T-helper 17 cell (primary cell): ENCODE results near the gene PHAX. TPM values are rescaled to one million over a fixed set of nuclear protein-coding genes. Genes with fewer than 3 reads are reported as not detected.
"Not testable (repeated sequence)": the region's sequence is repeated elsewhere in the genome, so short reads cannot be mapped to it uniquely, and the experiment has no call there.

ENCODE experiments used
- ATAC-seq: fragments of 150-1000 bp; cut with Tn5 transposase; 2 replicates; pipeline ENCODE4 v1.10.0; 2021; ENCODE audit warnings: mild to moderate bottlenecking, moderate library complexity
- DNase-seq, 3 donors: peaks; one replicate each; pipeline versions ENCODE4 v3.0.0 to v3.0.0-alpha.2; 2020 to 2021
- H3K9me3 ChIP-seq: one replicate; pipeline ENCODE4 v1.7.0; 2013; ENCODE audit warnings: low read length, mild to moderate bottlenecking; ENCODE audit not compliant: control insufficient read depth, poor library complexity, severe bottlenecking
- H3K27ac Mint-ChIP-seq: one replicate; pipeline ENCODE4 v1.8.0; 2022; ENCODE audit warnings: mild to moderate bottlenecking, moderate library complexity, mixed read lengths
- H3K27me3 Mint-ChIP-seq: one replicate; pipeline ENCODE4 v1.8.0; 2022; ENCODE audit warnings: mixed read lengths
- H3K36me3 Mint-ChIP-seq: one replicate; pipeline ENCODE4 v1.8.0; 2022; ENCODE audit warnings: low read depth, mixed read lengths
- H3K4me1 Mint-ChIP-seq: one replicate; pipeline ENCODE4 v1.8.0; 2022; ENCODE audit warnings: mild to moderate bottlenecking, mixed read lengths
- H3K4me3 Mint-ChIP-seq: one replicate; pipeline ENCODE4 v1.8.0; 2022; ENCODE audit warnings: mild to moderate bottlenecking, moderate library complexity, mixed read lengths
- total RNA-seq, 4 donors: library from RNA in 2 of 4; stranded (reverse) in 2 of 4; gene quantifications; one replicate each; pipeline ENCODE4 v1.2.3 and lab custom pipeline; 2022 to 2026

PHAX gene
- total RNA-seq, 2 donors from 2014 or later, result 20.8 to 26.4 TPM

DNA sequence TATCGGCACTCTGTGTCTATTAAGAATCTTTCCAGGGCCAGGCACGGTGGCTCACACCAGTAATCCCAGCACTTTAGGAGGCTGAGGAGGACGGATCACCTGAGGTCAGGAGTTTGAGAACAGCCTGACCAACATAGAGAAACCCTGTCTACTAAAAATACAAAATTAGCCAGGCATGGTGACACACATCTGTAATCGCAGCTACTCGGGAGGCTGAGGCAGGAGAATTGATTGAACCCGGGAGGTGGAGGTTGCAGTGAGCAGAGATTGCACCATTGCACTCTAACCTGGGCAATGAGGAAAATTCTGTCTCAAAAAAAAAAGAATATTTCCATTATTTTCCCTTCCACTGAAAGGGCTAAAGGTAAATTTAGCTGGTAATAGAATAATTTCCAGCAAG, 49.0 kb downstream of the PHAX start:
- H3K27ac Mint-ChIP-seq, H3K36me3 Mint-ChIP-seq, ATAC-seq, H3K9me3 ChIP-seq, H3K4me1 Mint-ChIP-seq, H3K4me3 Mint-ChIP-seq, DNase-seq: not testable (repeated sequence)
- H3K27me3 Mint-ChIP-seq, result peaks cover 23% of the 10 kb centered on the region

DNA sequence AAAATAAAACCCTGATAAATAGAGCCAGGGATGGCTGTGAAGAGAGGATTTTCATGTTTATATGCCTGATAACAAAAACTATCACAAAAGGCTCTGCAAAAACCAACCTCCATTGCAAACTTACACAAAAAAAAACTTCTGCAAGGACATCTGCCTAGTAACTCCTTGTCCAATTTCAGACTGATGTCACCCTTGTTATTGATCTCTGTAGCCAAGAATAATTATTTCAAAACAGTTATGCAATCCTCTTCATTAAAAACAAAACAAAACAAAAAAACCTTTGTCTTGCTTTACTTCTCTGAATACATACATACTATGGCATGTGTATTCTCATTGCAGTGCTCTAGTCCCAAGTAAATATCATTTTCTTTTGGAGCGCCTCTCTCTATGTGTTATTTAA, 49.7 kb downstream of the PHAX start:
- H3K9me3 ChIP-seq, result no peaks in the 10 kb centered on the region
- Mint-ChIP-seq H3K4me3 (no peak overlapping the region), H3K4me1 (no peaks in the 10 kb centered on the region), H3K36me3 (no peaks in the 10 kb centered on the region), H3K27me3 (peaks cover 27% of the 10 kb centered on the region), H3K27ac (no peak overlapping the region)
- DNase-seq (no peak), ATAC-seq (no peak)

DNA sequence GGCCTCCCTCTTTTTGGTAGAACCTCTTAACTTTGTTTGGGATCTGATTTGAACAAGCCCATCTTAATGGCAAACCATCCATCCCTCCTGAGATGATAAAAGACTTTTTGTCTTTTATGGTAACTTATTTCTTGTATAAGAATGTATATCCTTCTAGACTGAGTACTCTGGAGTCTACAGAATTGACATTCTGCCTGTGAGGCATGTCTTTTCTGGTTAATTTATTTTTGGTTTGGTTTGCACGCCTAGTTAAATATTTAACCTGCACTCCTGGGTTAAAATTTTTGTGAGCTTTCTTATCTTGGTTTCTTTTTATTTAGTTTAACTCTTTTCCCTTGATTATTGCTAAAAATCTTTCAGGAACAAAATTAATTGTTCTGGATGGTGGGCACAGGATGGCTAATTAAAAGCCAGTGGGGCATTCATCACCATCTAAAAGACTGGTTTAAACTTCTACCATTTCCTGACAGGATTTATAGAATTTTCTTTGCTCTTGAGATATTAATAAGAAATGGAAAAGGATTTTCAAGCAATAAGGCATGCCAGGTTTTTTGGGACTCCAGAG, 50.3 kb downstream of the PHAX start:
- H3K27me3 Mint-ChIP-seq, result peaks cover 27% of the 10 kb centered on the region

DNA sequence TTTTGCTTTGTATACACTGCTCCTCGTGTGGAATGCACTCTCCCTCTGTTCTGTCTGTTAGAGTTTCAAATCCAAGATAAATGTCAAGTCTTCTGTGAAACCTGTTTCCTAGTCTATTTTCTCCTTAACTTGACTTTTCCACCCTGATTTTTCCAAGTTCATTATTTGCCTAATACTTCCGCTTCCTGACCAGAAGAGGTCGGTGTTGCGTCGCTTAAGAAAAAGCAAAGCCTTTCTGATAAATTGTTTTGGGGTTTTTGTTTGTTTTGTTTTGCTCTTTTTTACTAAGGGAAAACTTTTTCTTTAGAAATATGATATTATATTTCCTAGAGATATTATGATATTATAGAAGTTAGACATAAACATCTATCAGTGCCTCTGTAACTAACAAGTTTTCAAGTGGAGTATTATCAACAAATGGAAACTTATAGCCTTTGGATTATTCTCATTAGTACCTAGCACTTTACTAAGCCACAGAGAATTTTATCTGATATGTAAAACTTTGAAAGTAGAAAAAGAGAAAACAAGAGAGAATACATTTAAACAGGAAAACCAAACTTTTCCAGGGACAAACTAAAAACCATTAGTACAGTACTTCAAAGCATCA, 55.8 kb downstream of the PHAX start:
- ATAC-seq (no peak), DNase-seq (no peak)
- no peaks in the 10 kb centered on the region for H3K9me3 ChIP-seq
- H3K27ac Mint-ChIP-seq, result no peak overlapping the region
- peaks cover 4% of the 10 kb centered on the region for H3K27me3 Mint-ChIP-seq
- H3K36me3 Mint-ChIP-seq, result no peaks in the 10 kb centered on the region
- H3K4me3 Mint-ChIP-seq, result no peak overlapping the region
- H3K4me1 Mint-ChIP-seq, result no peaks in the 10 kb centered on the region

More for the DNA sequence above, 50.3 kb downstream of the PHAX start:
- no peaks in the 10 kb centered on the region for H3K4me1 Mint-ChIP-seq
- H3K4me3 Mint-ChIP-seq, result no peak overlapping the region
- no peaks in the 10 kb centered on the region for H3K9me3 ChIP-seq
- no peaks in the 10 kb centered on the region for H3K36me3 Mint-ChIP-seq
- DNase-seq, result no peak
- no peak overlapping the region for H3K27ac Mint-ChIP-seq
- no peak for ATAC-seq

DNA sequence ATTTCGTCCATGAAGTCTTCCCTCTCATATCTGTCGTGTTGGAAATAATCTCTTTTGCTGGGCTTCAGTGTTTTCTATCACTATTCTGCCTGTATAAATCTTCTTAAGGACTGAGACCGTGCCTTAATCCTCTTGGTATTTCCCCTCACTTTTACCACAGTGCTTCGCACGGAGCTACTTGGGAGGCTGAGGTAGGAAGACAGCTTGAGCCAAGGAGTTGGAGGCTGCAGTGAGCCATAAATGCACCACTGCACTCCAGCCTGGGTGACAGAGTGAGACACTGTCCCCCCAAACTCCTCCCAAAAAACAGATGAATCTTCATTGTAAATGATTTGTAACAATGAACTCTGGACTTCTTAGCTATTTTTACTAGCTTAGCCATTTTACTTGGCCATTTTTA, 57.8 kb downstream of the PHAX start:
- no peaks in the 10 kb centered on the region for H3K36me3 Mint-ChIP-seq

DNA sequence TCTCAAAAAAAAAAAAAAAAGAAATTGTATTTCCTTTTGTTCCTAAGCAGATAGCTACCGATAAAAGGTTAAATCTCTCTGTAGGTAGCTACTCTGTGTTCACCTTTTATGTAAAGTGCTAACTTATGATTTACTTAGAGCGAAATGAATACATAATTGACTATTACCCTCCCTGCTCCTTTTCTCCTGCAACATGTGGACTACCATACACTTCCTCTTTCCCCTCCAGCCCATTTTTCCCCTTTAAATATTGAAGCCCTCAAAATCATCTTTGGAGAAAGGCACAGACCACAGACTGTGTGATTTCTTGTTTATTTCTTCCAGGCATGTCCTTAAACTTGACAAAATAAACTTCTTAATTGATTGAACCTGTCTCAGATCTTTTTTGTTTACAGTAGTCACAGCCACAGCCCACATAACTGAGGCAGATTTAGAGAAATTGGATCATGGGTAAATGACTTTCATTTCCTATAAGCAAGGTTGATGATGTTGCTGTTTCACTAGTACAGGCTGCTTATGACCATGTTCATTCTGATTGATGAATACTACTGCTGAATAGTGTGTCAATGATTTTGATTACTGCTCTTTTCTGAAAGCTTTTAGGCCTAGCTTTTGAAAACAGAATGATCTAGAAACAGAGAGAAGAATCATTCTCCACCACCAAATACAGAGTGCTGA, 59.2 kb downstream of the PHAX start:
- H3K4me1 Mint-ChIP-seq, result peaks cover 4% of the 10 kb centered on the region
- no peak for ATAC-seq
- H3K9me3 ChIP-seq, result no peaks in the 10 kb centered on the region
- no peak overlapping the region for H3K27ac Mint-ChIP-seq
- no peaks in the 10 kb centered on the region for H3K36me3 Mint-ChIP-seq
- no peak for DNase-seq
- H3K4me3 Mint-ChIP-seq, result no peak overlapping the region
- H3K27me3 Mint-ChIP-seq, result peaks cover 12% of the 10 kb centered on the region

More for the DNA sequence above, 57.8 kb downstream of the PHAX start:
- no peak overlapping the region for H3K4me3 Mint-ChIP-seq
- H3K27me3 Mint-ChIP-seq, result peaks cover 4% of the 10 kb centered on the region
- H3K4me1 Mint-ChIP-seq, result no peaks in the 10 kb centered on the region
- no peak for DNase-seq
- no peak overlapping the region for H3K27ac Mint-ChIP-seq
- ATAC-seq, result no peak
- H3K9me3 ChIP-seq, result no peaks in the 10 kb centered on the region

DNA sequence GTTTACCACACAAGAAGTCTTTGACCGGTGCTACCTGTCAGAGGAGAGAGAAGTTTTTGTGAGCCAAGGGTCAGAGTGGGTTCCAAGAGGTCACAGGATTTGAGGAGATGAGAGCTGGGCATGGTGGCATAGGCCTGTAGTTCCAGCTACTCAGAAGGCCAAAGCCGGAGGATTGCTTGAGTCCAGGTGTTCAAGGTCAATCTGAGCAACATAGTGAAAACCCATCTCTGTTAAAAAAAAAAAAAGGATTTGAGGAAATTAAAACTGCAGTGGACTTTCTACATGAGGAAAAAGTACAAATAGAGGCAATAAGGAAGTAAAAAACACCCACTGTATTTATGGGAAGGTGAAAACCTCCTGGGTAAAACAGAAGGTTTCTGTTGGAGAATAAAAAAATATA, 63.8 kb downstream of the PHAX start:
- no peak overlapping the region for H3K4me3 Mint-ChIP-seq
- no peaks in the 10 kb centered on the region for H3K9me3 ChIP-seq
- peaks cover 11% of the 10 kb centered on the region for H3K27me3 Mint-ChIP-seq
- peak overlapping the region; percentile 3 for H3K27ac Mint-ChIP-seq
- no peak for DNase-seq
- no peaks in the 10 kb centered on the region for H3K36me3 Mint-ChIP-seq
- no peak for ATAC-seq
- H3K4me1 Mint-ChIP-seq, result peaks cover 4% of the 10 kb centered on the region

DNA sequence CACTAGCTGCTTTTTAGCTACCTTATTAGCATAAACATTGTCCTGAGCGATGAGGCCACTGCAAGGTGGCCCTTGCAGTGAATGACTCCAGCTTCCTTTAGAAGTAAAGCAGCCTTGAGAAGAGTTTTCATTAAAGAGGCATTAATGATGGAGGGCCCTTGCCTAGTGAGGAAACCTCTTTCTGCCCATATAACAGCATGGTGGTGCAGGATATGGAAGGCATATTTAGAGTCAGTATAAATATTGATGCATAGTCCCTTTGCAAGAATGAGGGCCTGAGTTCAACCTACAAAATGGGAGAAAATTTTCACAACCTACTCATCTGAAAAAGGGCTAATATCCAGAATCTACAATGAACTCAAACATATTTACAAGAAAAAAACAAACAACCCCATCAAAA, 69.4 kb downstream of the PHAX start:
- not testable (repeated sequence) for H3K27me3 Mint-ChIP-seq, H3K27ac Mint-ChIP-seq, DNase-seq, H3K4me1 Mint-ChIP-seq, ATAC-seq, H3K36me3 Mint-ChIP-seq, H3K4me3 Mint-ChIP-seq, H3K9me3 ChIP-seq

DNA sequence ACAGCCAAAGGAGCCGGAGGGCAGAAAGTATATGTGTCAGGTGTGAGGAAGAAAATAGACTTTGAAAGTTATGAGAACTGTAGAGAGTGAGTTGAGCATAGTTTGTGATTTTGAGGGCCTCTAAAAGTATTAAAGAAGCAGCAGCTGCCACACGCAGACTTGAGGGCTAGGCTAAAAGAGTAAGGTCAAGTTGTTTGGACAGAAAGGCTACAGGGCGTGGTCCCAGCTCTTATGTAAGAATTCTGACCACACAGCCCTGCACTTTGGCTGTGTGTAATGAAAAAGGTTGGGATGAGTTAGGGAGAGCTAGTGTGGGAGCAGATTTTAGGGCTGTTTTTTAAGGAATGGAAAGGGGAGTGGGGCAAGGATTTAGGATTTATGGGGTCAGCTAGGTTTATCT, 70.9 kb downstream of the PHAX start:
- H3K36me3 Mint-ChIP-seq, H3K27ac Mint-ChIP-seq, H3K9me3 ChIP-seq, H3K4me1 Mint-ChIP-seq, DNase-seq, H3K4me3 Mint-ChIP-seq, ATAC-seq, H3K27me3 Mint-ChIP-seq: not testable (repeated sequence)

DNA sequence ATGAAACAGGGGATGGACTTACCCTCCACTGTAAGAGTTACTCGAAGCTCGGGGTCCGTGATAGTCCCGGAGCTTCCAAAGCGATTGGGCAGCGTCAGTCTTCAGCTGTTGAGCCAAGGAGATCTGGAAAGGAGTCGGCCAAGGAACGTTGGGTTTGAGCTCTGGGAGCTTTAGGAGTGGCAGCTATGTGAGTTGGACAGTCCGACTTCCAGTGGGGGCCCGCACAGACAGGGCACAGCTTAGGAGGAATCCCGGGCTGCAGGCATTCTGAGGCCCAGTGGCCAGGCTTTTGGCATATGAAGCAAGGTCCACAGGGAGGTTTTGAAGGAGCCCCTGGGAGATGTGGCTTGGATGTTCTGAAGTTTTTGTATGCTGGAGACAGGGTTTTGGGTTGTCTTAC, 72.7 kb downstream of the PHAX start:
- H3K27me3 Mint-ChIP-seq, result no peaks in the 10 kb centered on the region

DNA sequence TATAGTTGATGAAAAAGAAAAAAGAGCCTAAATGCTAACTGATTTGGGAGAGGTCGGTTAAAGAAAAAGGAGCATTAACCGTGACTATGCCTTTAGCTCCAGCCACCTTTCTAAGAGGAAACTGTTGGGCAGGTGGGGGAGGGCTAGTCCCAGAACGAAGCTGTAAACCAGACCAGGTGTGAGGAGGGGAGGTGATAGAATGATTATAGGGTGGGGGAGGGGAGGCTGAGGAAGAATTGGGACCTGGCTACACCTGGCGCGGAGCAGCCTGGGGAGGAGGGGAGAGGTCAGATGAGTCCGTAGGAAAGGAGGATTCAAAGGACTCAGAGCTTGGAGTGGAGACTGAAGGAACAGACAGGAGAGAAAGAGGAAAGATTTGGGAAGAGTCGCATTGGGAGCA, 73.4 kb downstream of the PHAX start:
- no peak overlapping the region for H3K27ac Mint-ChIP-seq
- H3K27me3 Mint-ChIP-seq, result no peaks in the 10 kb centered on the region
- H3K36me3 Mint-ChIP-seq, result no peaks in the 10 kb centered on the region
- no peak for ATAC-seq
- peaks cover 4% of the 10 kb centered on the region for H3K4me1 Mint-ChIP-seq
- H3K4me3 Mint-ChIP-seq, result no peak overlapping the region
- no peak for DNase-seq
- H3K9me3 ChIP-seq, result peaks cover 3% of the 10 kb centered on the region

More for the DNA sequence above, 72.7 kb downstream of the PHAX start:
- no peak for DNase-seq
- H3K27ac Mint-ChIP-seq, result no peak overlapping the region
- H3K4me3 Mint-ChIP-seq, result no peak overlapping the region
- H3K4me1 Mint-ChIP-seq, result peaks cover 4% of the 10 kb centered on the region
- no peak for ATAC-seq
- peaks cover 3% of the 10 kb centered on the region for H3K9me3 ChIP-seq
- H3K36me3 Mint-ChIP-seq, result no peaks in the 10 kb centered on the region

DNA sequence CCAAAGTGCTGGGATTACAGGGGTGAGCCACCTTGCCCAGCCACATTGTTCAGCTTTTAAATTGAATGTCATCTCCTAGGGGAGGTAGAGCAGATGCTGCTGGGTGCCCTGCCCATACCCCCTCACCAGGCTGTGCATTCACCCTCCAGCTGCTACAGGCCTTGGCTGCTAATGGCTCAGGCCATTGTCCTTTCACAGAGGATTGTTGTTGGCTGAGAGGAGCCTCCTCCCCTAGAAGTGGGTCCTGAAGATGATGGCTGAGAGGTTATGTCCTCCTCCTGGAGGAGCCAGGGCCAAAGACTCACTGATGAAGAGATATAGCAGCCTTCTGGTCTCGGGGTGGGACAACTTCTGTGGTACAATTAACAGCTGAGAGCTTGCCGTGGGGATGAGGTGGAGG, 74.6 kb downstream of the PHAX start:
- no peaks in the 10 kb centered on the region for H3K9me3 ChIP-seq
- ATAC-seq (no peak), DNase-seq (no peak)
- Mint-ChIP-seq H3K4me3 (no peak overlapping the region), H3K27ac (no peak overlapping the region), H3K36me3 (no peaks in the 10 kb centered on the region), H3K27me3 (no peaks in the 10 kb centered on the region), H3K4me1 (peaks cover 4% of the 10 kb centered on the region)

DNA sequence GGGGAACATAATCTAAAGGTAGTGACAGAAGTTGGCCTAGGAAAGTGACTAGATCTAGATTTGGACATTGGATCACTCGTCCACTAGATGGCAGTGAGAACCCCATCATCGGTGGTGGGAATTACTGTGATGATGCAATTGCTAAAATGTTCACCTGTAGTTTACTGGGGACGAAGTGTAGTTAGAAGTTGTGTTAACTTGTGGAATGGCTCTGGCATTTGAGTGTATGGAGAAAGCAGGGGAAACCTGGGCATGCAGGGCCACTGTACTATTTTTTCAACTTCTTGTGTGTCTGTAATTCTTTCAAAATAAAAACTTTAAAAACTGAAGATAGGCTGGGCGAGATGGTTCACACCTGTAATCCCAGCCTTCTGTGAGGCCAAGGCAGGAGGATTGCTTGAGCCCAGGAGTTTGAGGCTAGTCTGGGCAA, 75.5 kb downstream of the PHAX start:
- ATAC-seq (peak; percentile 89), DNase-seq (peak; percentile 16 to 47 (median 32))
- Mint-ChIP-seq H3K27me3 (no peaks in the 10 kb centered on the region), H3K27ac (no peak overlapping the region), H3K36me3 (no peaks in the 10 kb centered on the region), H3K4me1 (peaks cover 4% of the 10 kb centered on the region), H3K4me3 (no peak overlapping the region)
- H3K9me3 ChIP-seq, result no peaks in the 10 kb centered on the region
